ENCODE data around the gene EBLN2.
A peak's percentile ranks its signal among the peaks of the same experiment; 100 is the strongest.

GRCh38 chr3:73094129-73094528 is 32.7 kb downstream of the EBLN2 start:
- peak; percentile 44; the same call in 1 of the 2 replicates for TF ChIP-seq CTCF (conservative IDR thresholded peaks at IDR 0.05; ENCODE audit: low read length)
- no peak for TF ChIP-seq EZH2phosphoT487 (IDR thresholded peaks at IDR 0.05; ENCODE audit: borderline replicate concordance)

Data from Loucy (cell line).